ENCODE measurements around the gene VBP1.
"Not testable (repeated sequence)": the region's sequence is repeated elsewhere in the genome, so short reads cannot be mapped to it uniquely, and the experiment has no call there.

Gene VBP1

DNA sequence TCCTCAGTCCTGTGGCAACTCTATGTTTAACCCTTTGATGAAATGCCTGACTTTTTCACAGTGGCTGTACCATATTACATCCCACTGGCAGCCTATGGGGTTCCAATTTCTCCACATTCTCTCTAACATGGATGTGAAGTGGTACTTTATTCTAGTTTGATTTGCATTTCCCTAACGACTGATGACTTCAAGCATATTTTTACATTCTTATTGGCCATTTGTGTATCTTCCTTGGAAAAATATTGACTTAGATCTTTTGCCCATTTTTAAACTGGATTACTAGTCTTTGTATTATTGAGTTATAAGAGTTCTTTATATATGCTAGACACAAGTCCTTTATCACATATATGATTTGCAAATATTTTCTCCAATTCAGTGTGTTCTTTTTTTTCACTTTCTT is 50.2 kb downstream of the VBP1 start:
- no peak for DNase-seq

DNA sequence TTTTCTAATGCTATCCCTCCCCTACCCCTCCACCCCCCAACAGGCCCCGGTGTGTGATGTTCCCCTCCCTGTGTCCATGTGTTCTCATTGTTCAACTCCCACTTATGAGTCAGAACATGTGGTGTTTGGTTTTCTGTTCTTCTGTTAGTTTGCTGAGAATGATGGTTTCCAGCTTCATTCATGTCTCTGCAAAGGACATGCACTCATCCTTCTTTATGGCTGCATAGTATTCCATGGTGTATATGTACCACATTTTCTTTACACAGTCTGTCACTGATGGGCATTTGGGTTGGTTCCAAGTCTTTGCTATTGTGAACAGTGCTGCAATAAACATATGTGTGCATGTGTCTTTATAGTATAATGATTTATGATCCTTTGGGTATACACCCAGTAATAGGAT is 51.7 kb downstream of the VBP1 start:
- DNase-seq, result not testable (repeated sequence)

DNA sequence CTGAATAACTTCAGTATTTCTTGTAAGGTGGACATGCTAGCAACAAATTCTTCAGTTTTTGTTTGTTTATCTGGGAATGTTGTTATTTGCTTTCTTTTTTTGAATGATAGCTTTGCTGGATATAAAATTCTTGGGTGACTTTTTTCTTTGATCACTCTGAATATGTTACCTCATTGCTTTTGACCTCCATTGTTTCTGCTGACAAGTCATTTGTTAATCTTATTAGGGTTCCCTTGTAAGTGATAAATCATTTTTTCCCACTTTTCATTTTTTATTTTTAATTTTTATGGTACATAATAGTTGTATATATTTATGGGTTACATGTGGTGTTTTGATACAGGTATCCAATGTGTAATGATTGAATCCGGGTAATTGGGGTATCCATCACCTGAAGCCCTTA is 54.7 kb downstream of the VBP1 start:
- DNase-seq, result no peak

DNA sequence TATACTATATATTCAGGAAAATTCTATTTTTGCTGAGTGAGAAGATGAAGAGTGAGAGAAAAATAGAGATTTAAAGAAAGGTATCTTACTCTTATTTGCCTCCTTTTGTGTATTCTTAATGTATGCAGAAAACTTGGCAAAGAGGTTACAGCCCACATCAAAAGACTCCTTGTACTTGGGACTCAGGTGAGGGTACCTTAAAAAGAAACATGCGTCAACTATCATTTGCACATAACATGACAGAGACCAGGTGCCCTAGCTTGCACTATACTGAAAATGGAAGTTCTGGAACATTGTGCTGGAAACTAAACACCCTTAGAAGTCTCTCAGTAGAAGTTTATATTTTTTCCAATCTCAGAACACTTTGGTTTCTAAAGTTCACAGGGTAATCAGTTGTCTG is 63.6 kb downstream of the VBP1 start:
- no peak for DNase-seq
